ENCODE results near the gene SPI1.

Gene SPI1

GRCh38 chr11:47342854-47343253, 35.5 kb downstream of the SPI1 start:
- no peak for TF ChIP-seq TCF12 (IDR thresholded peaks at IDR 0.05; ENCODE audit: low read depth)
- no peak for TF ChIP-seq ZBTB7A (IDR thresholded peaks at IDR 0.05; ENCODE audit: low read depth)
- no peak for TF ChIP-seq USF1 (IDR thresholded peaks at IDR 0.05)
- no peak for TF ChIP-seq EGR1 (IDR thresholded peaks at IDR 0.05)
- no peak for TF ChIP-seq RAD21 (IDR thresholded peaks at IDR 0.05; ENCODE audit: low read depth)
- no peak for TF ChIP-seq REST (IDR thresholded peaks at IDR 0.05; ENCODE audit: low read depth)
- TF ChIP-seq CREB1 (IDR thresholded peaks at IDR 0.05; ENCODE audit: low read depth) = no peak
- TF ChIP-seq TEAD4 (IDR thresholded peaks at IDR 0.05) = no peak
- TF ChIP-seq MAX (IDR thresholded peaks at IDR 0.05) = no peak
- TF ChIP-seq CEBPB (IDR thresholded peaks at IDR 0.05) = no peak
- no peak for TF ChIP-seq TAF1 (IDR thresholded peaks at IDR 0.05; ENCODE audit: low read depth)
- no peak for TF ChIP-seq YY1 (IDR thresholded peaks at IDR 0.05; ENCODE audit: low read depth)
- no peak for TF ChIP-seq FOXM1 (IDR thresholded peaks at IDR 0.05; ENCODE audit: borderline replicate concordance, low read depth)
- TF ChIP-seq EP300 (IDR thresholded peaks at IDR 0.05; ENCODE audit: borderline replicate concordance) = no peak
- no peak for TF ChIP-seq NFIC (IDR thresholded peaks at IDR 0.05)

GRCh38 chr11:47342036-47342803, 36.1 kb downstream of the SPI1 start:
- TF ChIP-seq RAD21 (IDR thresholded peaks at IDR 0.05; ENCODE audit: low read depth) = no peak
- TF ChIP-seq EGR1 (IDR thresholded peaks at IDR 0.05) = no peak
- TF ChIP-seq EP300 (IDR thresholded peaks at IDR 0.05; ENCODE audit: borderline replicate concordance) = no peak
- TF ChIP-seq TCF12 (IDR thresholded peaks at IDR 0.05; ENCODE audit: low read depth) = no peak
- TF ChIP-seq YY1 (IDR thresholded peaks at IDR 0.05; ENCODE audit: low read depth) = no peak
- TF ChIP-seq CREB1 (IDR thresholded peaks at IDR 0.05; ENCODE audit: low read depth) = no peak
- TF ChIP-seq TEAD4 (IDR thresholded peaks at IDR 0.05) = no peak
- no peak for TF ChIP-seq TAF1 (IDR thresholded peaks at IDR 0.05; ENCODE audit: low read depth)
- TF ChIP-seq REST (IDR thresholded peaks at IDR 0.05; ENCODE audit: low read depth) = no peak
- TF ChIP-seq FOXM1 (IDR thresholded peaks at IDR 0.05; ENCODE audit: borderline replicate concordance, low read depth) = no peak
- no peak for TF ChIP-seq CEBPB (IDR thresholded peaks at IDR 0.05)
- no peak for TF ChIP-seq MAX (IDR thresholded peaks at IDR 0.05)
- no peak for TF ChIP-seq USF1 (IDR thresholded peaks at IDR 0.05)
- no peak for TF ChIP-seq ZBTB7A (IDR thresholded peaks at IDR 0.05; ENCODE audit: low read depth)
- TF ChIP-seq NFIC (IDR thresholded peaks at IDR 0.05) = no peak

GRCh38 chr11:47340980-47341775, 37.2 kb downstream of the SPI1 start:
- TF ChIP-seq USF1 (IDR thresholded peaks at IDR 0.05) (no peak), TEAD4 (IDR thresholded peaks at IDR 0.05) (no peak), REST (IDR thresholded peaks at IDR 0.05; ENCODE audit: low read depth) (no peak), TAF1 (IDR thresholded peaks at IDR 0.05; ENCODE audit: low read depth) (no peak), NFIC (IDR thresholded peaks at IDR 0.05) (no peak), ZBTB7A (IDR thresholded peaks at IDR 0.05; ENCODE audit: low read depth) (no peak), FOXM1 (IDR thresholded peaks at IDR 0.05; ENCODE audit: borderline replicate concordance, low read depth) (no peak), TCF12 (IDR thresholded peaks at IDR 0.05; ENCODE audit: low read depth) (no peak), EGR1 (IDR thresholded peaks at IDR 0.05) (no peak), YY1 (IDR thresholded peaks at IDR 0.05; ENCODE audit: low read depth) (no peak), CREB1 (IDR thresholded peaks at IDR 0.05; ENCODE audit: low read depth) (no peak), EP300 (IDR thresholded peaks at IDR 0.05; ENCODE audit: borderline replicate concordance) (no peak), CEBPB (IDR thresholded peaks at IDR 0.05) (no peak), RAD21 (IDR thresholded peaks at IDR 0.05; ENCODE audit: low read depth) (no peak), MAX (IDR thresholded peaks at IDR 0.05) (no peak)

All from Ishikawa (cell line).